Stimulated activated CD8-positive, alpha-beta memory T cell treated with anti-CD3 and anti-CD28 coated beads, Interleukin-4, amount 100 ng/mL, for 24 hours (primary cell): ENCODE data around the gene FGGY.
"Not testable (repeated sequence)": the region's sequence is repeated elsewhere in the genome, so short reads cannot be mapped to it uniquely, and the experiment has no call there.

Experiments
- DNase-seq: peaks from one replicate; pipeline ENCODE4 v3.0.0-alpha.2; 2020; ENCODE audit warnings: low read depth

Gene FGGY

GRCh38 chr1:59592924-59593323, 296.0 kb downstream of the FGGY start:
- no peak for DNase-seq

GRCh38 chr1:59593798-59594790, 297.2 kb downstream of the FGGY start:
- no peak for DNase-seq

- no peak for DNase-seq
These were observed 298.9 kb downstream of the FGGY start for GRCh38 chr1:59595774-59596173.

GRCh38 chr1:59596432-59596831, 299.5 kb downstream of the FGGY start:
- no peak for DNase-seq

- DNase-seq = no peak
These were observed 300.1 kb downstream of the FGGY start for GRCh38 chr1:59596956-59597355.

- DNase-seq = no peak
These were observed 300.7 kb downstream of the FGGY start for GRCh38 chr1:59597420-59598119.

GRCh38 chr1:59598120-59598440, 301.2 kb downstream of the FGGY start:
- DNase-seq = no peak

- no peak for DNase-seq
These were observed 304.1 kb downstream of the FGGY start for GRCh38 chr1:59601041-59601441.

- DNase-seq = no peak
These were observed 304.9 kb downstream of the FGGY start for GRCh38 chr1:59601811-59602210.

GRCh38 chr1:59604191-59604590, 307.3 kb downstream of the FGGY start:
- DNase-seq = no peak

- no peak for DNase-seq
These were observed 308.3 kb downstream of the FGGY start for GRCh38 chr1:59605184-59605583.

GRCh38 chr1:59605761-59606160, 308.9 kb downstream of the FGGY start:
- no peak for DNase-seq

- DNase-seq = no peak
These were observed 312.4 kb downstream of the FGGY start for GRCh38 chr1:59609245-59609644.

GRCh38 chr1:59610499-59610898, 313.6 kb downstream of the FGGY start:
- not testable (repeated sequence) for DNase-seq

GRCh38 chr1:59617434-59617833, 320.5 kb downstream of the FGGY start:
- no peak for DNase-seq

- no peak for DNase-seq
These were observed 322.7 kb downstream of the FGGY start for GRCh38 chr1:59619557-59619956.

- no peak for DNase-seq
These were observed 328.5 kb downstream of the FGGY start for GRCh38 chr1:59625384-59625783.

GRCh38 chr1:59631561-59632255, 334.8 kb downstream of the FGGY start:
- DNase-seq = no peak

- DNase-seq = no peak
These were observed 338.2 kb downstream of the FGGY start for GRCh38 chr1:59635097-59635496.

- DNase-seq = no peak
These were observed 341.4 kb downstream of the FGGY start for GRCh38 chr1:59638231-59638711.

GRCh38 chr1:59639266-59639665, 342.4 kb downstream of the FGGY start:
- no peak for DNase-seq

GRCh38 chr1:59640851-59641250, 344.0 kb downstream of the FGGY start:
- no peak for DNase-seq

- DNase-seq = no peak
These were observed 344.9 kb downstream of the FGGY start for GRCh38 chr1:59641836-59642235.
